Activated naive CD8-positive, alpha-beta T cell treated with anti-CD3 and anti-CD28 coated beads for 36 hours (primary cell): ENCODE results near the gene STRBP. TPM values are rescaled to one million over a fixed set of nuclear protein-coding genes. Genes with fewer than 3 reads are reported as not detected.

Source experiments
- DNase-seq: peaks from one replicate; pipeline ENCODE4 v3.0.0; 2021
- H3K27ac Mint-ChIP-seq: one replicate; pipeline ENCODE4 v1.8.0; 2022; ENCODE audit warnings: mild to moderate bottlenecking, moderate library complexity, mixed read lengths
- H3K27me3 Mint-ChIP-seq: one replicate; pipeline ENCODE4 v1.8.0; 2022; ENCODE audit warnings: mild to moderate bottlenecking, mixed read lengths
- H3K36me3 Mint-ChIP-seq: one replicate; pipeline ENCODE4 v1.8.0; 2021; ENCODE audit warnings: mild to moderate bottlenecking, mixed read lengths
- H3K4me1 Mint-ChIP-seq: one replicate; pipeline ENCODE4 v1.8.0; 2021; ENCODE audit warnings: mixed read lengths
- H3K4me3 Mint-ChIP-seq: one replicate; pipeline ENCODE4 v1.8.0; 2022; ENCODE audit warnings: mild to moderate bottlenecking, moderate library complexity, mixed read lengths
- H3K9me3 Mint-ChIP-seq: one replicate; pipeline ENCODE4 v1.8.0; 2022; ENCODE audit warnings: mixed read lengths
- total RNA-seq, 2 experiments: library from RNA; stranded (reverse); gene quantifications; one replicate each; pipeline ENCODE4 v1.2.3, GENCODE V29; 2021

The STRBP gene
- total RNA-seq, 2 experiments from 2014 or later: 43.5 to 46.2 TPM

DNA sequence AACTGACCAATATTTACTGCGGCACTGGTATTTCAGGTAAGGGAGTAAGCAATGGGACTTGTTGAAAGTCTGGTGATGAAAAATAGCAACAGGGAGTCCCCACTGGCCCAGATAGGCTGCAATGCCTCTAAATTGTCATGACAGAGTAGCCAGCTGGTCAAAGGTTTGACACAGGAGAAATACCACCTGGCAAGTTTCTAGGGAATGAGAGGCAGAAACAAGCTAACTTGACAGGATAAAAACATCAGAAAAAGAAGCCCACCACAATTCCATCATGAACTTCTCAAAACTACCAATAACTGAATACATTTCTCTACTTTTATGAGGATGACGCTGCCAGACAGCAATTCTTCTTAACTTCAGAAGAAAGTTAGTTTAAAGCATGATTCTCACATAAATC, 99.8 kb downstream of the STRBP start:
- H3K27ac Mint-ChIP-seq: no peak overlapping the region
- H3K9me3 Mint-ChIP-seq: no peaks in the 10 kb centered on the region
- peaks cover 13% of the 10 kb centered on the region for H3K36me3 Mint-ChIP-seq
- peaks cover 10% of the 10 kb centered on the region for H3K4me1 Mint-ChIP-seq
- DNase-seq: no peak
- no peaks in the 10 kb centered on the region for H3K27me3 Mint-ChIP-seq
- H3K4me3 Mint-ChIP-seq: no peak overlapping the region

- Mint-ChIP-seq H3K4me3 (no peak overlapping the region), H3K36me3 (peaks cover 11% of the 10 kb centered on the region), H3K4me1 (peaks cover 10% of the 10 kb centered on the region), H3K27me3 (no peaks in the 10 kb centered on the region), H3K9me3 (no peaks in the 10 kb centered on the region), H3K27ac (no peak overlapping the region)
- no peak for DNase-seq
Observed at GRCh38 chr9:123167474-123167873, 100.9 kb downstream of the STRBP start.

GRCh38 chr9:123165813-123166212, 102.6 kb downstream of the STRBP start:
- peaks cover 8% of the 10 kb centered on the region for H3K36me3 Mint-ChIP-seq
- no peaks in the 10 kb centered on the region for H3K9me3 Mint-ChIP-seq
- no peak overlapping the region for H3K27ac Mint-ChIP-seq
- no peak overlapping the region for H3K4me3 Mint-ChIP-seq
- no peaks in the 10 kb centered on the region for H3K27me3 Mint-ChIP-seq
- peaks cover 10% of the 10 kb centered on the region for H3K4me1 Mint-ChIP-seq
- no peak for DNase-seq

DNA sequence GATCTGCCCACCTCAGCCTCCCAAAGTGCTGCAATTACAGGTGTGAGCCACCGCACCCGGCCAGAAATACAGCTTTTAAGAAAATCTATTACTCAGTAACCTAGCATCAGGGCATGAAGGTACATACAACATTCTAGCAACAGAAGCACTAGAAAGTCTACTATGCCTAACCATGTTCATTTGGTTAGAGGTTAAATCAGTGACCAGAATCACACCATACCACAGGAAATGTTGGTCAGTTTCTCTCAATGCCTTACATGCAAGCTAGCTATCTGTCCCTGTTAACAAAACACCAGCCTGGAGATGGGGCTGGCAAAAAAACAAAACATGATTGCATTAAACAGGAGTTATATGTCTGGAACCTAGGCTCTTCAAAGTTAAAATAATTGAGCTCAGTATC, 104.1 kb downstream of the STRBP start:
- no peak overlapping the region for H3K4me3 Mint-ChIP-seq
- no peak overlapping the region for H3K27ac Mint-ChIP-seq
- H3K27me3 Mint-ChIP-seq: no peaks in the 10 kb centered on the region
- no peaks in the 10 kb centered on the region for H3K9me3 Mint-ChIP-seq
- no peak for DNase-seq
- peaks cover 6% of the 10 kb centered on the region for H3K4me1 Mint-ChIP-seq
- H3K36me3 Mint-ChIP-seq: peaks cover 8% of the 10 kb centered on the region

DNA sequence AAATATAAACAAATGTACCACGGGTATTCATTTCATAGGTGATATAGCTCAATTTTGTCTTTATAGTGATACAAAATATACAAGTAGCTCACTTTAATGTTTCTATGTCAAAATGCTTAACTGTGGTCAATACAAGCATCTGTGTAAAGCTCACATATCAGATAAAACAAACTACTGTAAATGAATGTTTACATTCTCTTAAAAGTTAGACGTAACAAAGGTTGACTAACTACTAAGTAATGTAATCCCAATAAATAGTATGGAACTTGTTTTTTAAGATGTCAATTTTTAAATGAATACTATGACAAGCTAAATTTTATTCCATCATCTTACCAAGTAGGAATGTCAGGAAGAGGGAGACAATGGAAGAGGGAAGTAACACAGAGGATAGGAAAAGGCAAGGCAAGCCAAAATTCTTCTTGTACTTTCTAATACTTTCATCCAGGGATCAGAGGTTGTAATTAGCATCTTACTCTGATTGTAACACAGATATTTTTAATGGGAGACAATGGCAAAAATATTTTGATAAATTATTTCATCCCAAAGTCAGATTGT, 105.5 kb downstream of the STRBP start:
- no peak overlapping the region for H3K4me3 Mint-ChIP-seq

DNA sequence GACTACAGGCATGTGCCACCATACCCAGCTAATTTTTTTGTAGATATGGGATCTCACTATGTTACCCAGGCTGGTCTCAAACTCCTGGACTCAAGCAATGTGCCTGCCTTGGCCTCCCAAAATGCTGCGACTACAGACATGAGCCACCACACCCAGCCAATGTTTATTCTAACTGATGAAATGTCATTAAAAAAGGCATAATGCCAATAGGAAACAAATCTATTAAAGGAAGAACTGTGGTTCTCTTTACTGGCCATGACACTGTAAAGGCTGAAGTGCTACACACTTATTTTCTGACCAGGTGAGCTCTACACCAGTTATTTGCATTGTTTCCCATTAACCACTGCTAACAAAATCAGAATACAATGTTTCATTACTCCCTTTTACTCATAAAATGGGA, 106.0 kb downstream of the STRBP start:
- Mint-ChIP-seq H3K4me1 (no peaks in the 10 kb centered on the region), H3K27ac (no peak overlapping the region), H3K27me3 (no peaks in the 10 kb centered on the region), H3K9me3 (no peaks in the 10 kb centered on the region), H3K4me3 (no peak overlapping the region), H3K36me3 (peaks cover 9% of the 10 kb centered on the region)
- DNase-seq: no peak

More for the DNA sequence above, 105.5 kb downstream of the STRBP start:
- Mint-ChIP-seq H3K36me3 (peaks cover 5% of the 10 kb centered on the region), H3K9me3 (no peaks in the 10 kb centered on the region), H3K4me1 (no peaks in the 10 kb centered on the region), H3K27me3 (no peaks in the 10 kb centered on the region), H3K27ac (no peak overlapping the region)
- DNase-seq: no peak

DNA sequence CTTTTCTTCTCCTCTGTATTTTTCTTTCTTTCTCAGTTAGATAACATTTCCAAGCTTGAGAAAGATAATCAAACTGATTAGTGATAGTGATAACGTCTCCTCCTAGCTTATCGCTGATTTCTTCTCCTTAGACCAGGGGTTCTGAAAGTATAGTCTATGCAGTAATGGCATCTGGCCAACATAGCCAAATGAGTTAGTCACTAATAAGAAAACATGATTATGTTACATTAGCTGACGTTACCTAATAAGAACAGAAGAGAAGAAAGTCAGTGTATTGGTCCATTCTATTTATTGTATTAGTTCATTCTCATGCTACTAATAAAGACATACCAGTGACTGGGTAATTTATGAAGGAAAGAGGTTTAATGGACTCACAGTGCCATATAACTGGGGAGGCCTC, 111.2 kb downstream of the STRBP start:
- Mint-ChIP-seq H3K27ac (no peak overlapping the region), H3K36me3 (peaks cover 7% of the 10 kb centered on the region), H3K4me3 (no peak overlapping the region), H3K4me1 (no peaks in the 10 kb centered on the region), H3K9me3 (no peaks in the 10 kb centered on the region), H3K27me3 (no peaks in the 10 kb centered on the region)
- no peak for DNase-seq

DNA sequence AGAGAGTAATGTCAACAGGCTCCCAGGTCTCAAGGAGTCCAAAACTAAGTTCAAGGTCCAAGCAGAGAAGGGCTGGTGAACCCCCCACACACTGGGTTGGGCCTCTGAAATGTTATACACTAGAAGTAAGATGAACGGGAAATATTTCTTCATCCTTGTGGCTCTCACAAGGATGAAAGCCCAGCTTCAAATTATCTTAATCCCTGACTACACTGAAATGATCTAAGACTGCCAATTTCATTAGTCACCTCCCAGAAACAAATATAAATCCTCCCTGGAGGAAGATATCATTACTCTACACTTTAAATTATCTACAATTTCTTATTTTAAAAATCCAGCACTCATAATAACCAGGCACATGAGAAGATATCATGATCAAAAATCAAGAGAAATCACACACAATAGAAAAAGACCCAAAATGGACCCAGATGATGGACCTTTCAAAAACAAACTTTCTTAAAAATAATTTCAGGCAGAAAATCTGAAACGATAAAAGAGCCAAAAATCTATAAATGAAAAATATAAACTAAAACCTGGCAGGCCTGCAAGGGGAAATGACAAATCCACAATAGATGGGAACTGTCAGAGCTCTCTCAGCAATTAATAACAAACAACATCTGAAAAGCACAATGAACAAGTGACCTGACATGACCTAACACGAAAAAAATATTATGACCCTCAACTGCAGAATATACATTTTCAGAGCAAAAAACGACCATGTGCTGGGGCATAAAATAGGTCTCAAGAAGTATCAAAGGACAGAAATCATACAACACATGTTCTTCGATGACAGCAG, 117.5 kb downstream of the STRBP start:
- no peaks in the 10 kb centered on the region for H3K9me3 Mint-ChIP-seq
- no peaks in the 10 kb centered on the region for H3K27me3 Mint-ChIP-seq
- peaks cover 3% of the 10 kb centered on the region for H3K36me3 Mint-ChIP-seq
- no peak overlapping the region for H3K27ac Mint-ChIP-seq
- H3K4me1 Mint-ChIP-seq: no peaks in the 10 kb centered on the region
- no peak overlapping the region for H3K4me3 Mint-ChIP-seq
- no peak for DNase-seq

GRCh38 chr9:123149067-123149466, 119.3 kb downstream of the STRBP start:
- H3K4me3 Mint-ChIP-seq: no peak overlapping the region
- H3K9me3 Mint-ChIP-seq: no peaks in the 10 kb centered on the region
- peaks cover 3% of the 10 kb centered on the region for H3K36me3 Mint-ChIP-seq
- no peak for DNase-seq
- no peak overlapping the region for H3K27ac Mint-ChIP-seq
- H3K4me1 Mint-ChIP-seq: no peaks in the 10 kb centered on the region
- no peaks in the 10 kb centered on the region for H3K27me3 Mint-ChIP-seq

GRCh38 chr9:123138163-123138562, 130.2 kb downstream of the STRBP start:
- Mint-ChIP-seq H3K27ac (no peak overlapping the region), H3K4me1 (peaks cover 6% of the 10 kb centered on the region), H3K9me3 (no peaks in the 10 kb centered on the region)

GRCh38 chr9:123135430-123135829, 133.0 kb downstream of the STRBP start:
- no peak for DNase-seq
- Mint-ChIP-seq H3K4me1 (peaks cover 3% of the 10 kb centered on the region), H3K27ac (no peak overlapping the region), H3K4me3 (no peak overlapping the region), H3K9me3 (no peaks in the 10 kb centered on the region), H3K27me3 (no peaks in the 10 kb centered on the region), H3K36me3 (peaks cover 6% of the 10 kb centered on the region)

More at GRCh38 chr9:123138163-123138562, 130.2 kb downstream of the STRBP start:
- no peak for DNase-seq
- peaks cover 6% of the 10 kb centered on the region for H3K36me3 Mint-ChIP-seq
- no peaks in the 10 kb centered on the region for H3K27me3 Mint-ChIP-seq
- H3K4me3 Mint-ChIP-seq: no peak overlapping the region

GRCh38 chr9:123132696-123133095, 135.7 kb downstream of the STRBP start:
- no peak overlapping the region for H3K4me3 Mint-ChIP-seq
- DNase-seq: no peak
- no peak overlapping the region for H3K27ac Mint-ChIP-seq
- no peaks in the 10 kb centered on the region for H3K27me3 Mint-ChIP-seq
- no peaks in the 10 kb centered on the region for H3K9me3 Mint-ChIP-seq
- H3K4me1 Mint-ChIP-seq: no peaks in the 10 kb centered on the region
- H3K36me3 Mint-ChIP-seq: peaks cover 4% of the 10 kb centered on the region

DNA sequence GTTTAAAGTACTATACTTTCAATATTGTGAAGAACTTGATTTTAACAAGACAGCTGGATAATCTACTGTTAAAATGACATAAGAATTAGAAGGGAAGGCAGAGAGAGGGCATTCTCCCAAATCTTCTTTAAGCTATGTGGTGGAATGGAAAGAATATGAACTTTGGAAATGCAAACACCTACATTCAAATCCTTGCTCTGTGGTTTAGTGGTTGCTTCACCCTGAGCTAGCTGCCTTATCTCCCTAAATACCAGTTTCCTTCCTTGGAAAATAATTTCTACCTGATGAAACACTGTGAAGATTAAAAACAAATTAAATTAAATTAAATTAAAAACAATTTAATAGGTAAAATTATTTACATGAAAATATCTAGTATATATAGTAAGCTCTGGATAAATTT, 136.4 kb downstream of the STRBP start:
- no peak overlapping the region for H3K27ac Mint-ChIP-seq

GRCh38 chr9:123131258-123131657, 137.1 kb downstream of the STRBP start:
- no peaks in the 10 kb centered on the region for H3K36me3 Mint-ChIP-seq
- H3K4me3 Mint-ChIP-seq: no peak overlapping the region
- H3K27me3 Mint-ChIP-seq: no peaks in the 10 kb centered on the region
- H3K9me3 Mint-ChIP-seq: no peaks in the 10 kb centered on the region
- no peak overlapping the region for H3K27ac Mint-ChIP-seq
- DNase-seq: no peak
- H3K4me1 Mint-ChIP-seq: no peaks in the 10 kb centered on the region

More for the DNA sequence above, 136.4 kb downstream of the STRBP start:
- no peaks in the 10 kb centered on the region for H3K27me3 Mint-ChIP-seq
- DNase-seq: no peak
- H3K36me3 Mint-ChIP-seq: peaks cover 3% of the 10 kb centered on the region
- no peaks in the 10 kb centered on the region for H3K9me3 Mint-ChIP-seq
- no peak overlapping the region for H3K4me3 Mint-ChIP-seq
- H3K4me1 Mint-ChIP-seq: no peaks in the 10 kb centered on the region

- H3K27me3 Mint-ChIP-seq: no peaks in the 10 kb centered on the region
- no peaks in the 10 kb centered on the region for H3K36me3 Mint-ChIP-seq
- H3K27ac Mint-ChIP-seq: no peak overlapping the region
- no peaks in the 10 kb centered on the region for H3K4me1 Mint-ChIP-seq
- H3K9me3 Mint-ChIP-seq: no peaks in the 10 kb centered on the region
- no peak overlapping the region for H3K4me3 Mint-ChIP-seq
- DNase-seq: no peak
Observed at GRCh38 chr9:123129423-123129822, 139.0 kb downstream of the STRBP start.

DNA sequence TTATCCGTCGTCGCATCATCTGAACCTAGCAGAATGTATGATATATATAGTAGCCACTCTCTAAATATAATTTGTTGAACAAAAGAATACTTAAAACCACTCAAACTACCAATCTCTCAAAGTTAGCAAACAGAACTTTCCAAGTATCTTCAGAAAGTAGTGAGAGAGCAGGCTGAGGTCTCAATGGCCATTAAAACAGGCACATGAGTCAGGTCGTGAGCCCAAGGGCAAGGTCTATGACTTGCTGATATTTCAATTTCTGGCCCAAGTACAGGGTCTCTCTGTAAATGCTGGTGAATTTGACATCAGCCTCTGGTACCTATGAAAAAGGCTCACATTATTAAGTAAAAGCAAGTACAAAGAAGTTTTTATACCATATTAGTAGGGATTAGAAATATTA, 139.8 kb downstream of the STRBP start:
- no peaks in the 10 kb centered on the region for H3K27me3 Mint-ChIP-seq

More for the DNA sequence above, 139.8 kb downstream of the STRBP start:
- no peak for DNase-seq
- Mint-ChIP-seq H3K27ac (no peak overlapping the region), H3K36me3 (peaks cover 2% of the 10 kb centered on the region), H3K4me3 (no peak overlapping the region), H3K9me3 (no peaks in the 10 kb centered on the region), H3K4me1 (no peaks in the 10 kb centered on the region)
